ENCODE measurements around the gene TRAPPC2B. TPM values are rescaled to one million over a fixed set of nuclear protein-coding genes. Genes with fewer than 3 reads are reported as not detected.

The TRAPPC2B gene
- total and polyA plus RNA-seq, 2 of the 13 experiments (the other 11 are each of a cell fraction or from before 2014, with no cell fraction given): 13.3 to 17.7 TPM

- TF ChIP-seq ZNF770 (CRISPR knock-in tag; IDR thresholded peaks at IDR 0.05) (no peak), BORCS8-MEF2B (CRISPR knock-in tag; IDR thresholded peaks at IDR 0.05) (peak; percentile 30; the same call in 1 of the 2 replicates), SATB2 (CRISPR knock-in tag; IDR thresholded peaks at IDR 0.05) (no peak), YEATS4 (CRISPR knock-in tag; IDR thresholded peaks at IDR 0.05; ENCODE audit: borderline replicate concordance) (peak; percentile 47; the same call in 1 of the 2 replicates), ZBTB26 (CRISPR knock-in tag; IDR thresholded peaks at IDR 0.05; ENCODE audit: borderline replicate concordance) (0 out of 2 replicates have a peak, but pooled peaks have one; percentile 18), ZNF17 (CRISPR knock-in tag; IDR thresholded peaks at IDR 0.05) (no peak), TFE3 (CRISPR knock-in tag; IDR thresholded peaks at IDR 0.05) (no peak; the same call in 1 of the 2 replicates), KDM3A (CRISPR knock-in tag; IDR thresholded peaks at IDR 0.05; ENCODE audit: low read depth) (no peak), TEF (CRISPR knock-in tag; IDR thresholded peaks at IDR 0.05) (no peak), KLF11 (CRISPR knock-in tag; IDR thresholded peaks at IDR 0.05) (no peak), RNF219 (CRISPR knock-in tag; IDR thresholded peaks at IDR 0.05) (no peak), POGZ (CRISPR knock-in tag; IDR thresholded peaks at IDR 0.05) (peak; percentile 89), JARID2 (CRISPR knock-in tag; IDR thresholded peaks at IDR 0.05; ENCODE audit: insufficient replicate concordance) (no peak)
Measured at GRCh38 chr19:57320180-57321084, 42.9 kb upstream of the TRAPPC2B start, which contains the start of gene ZNF543 (continued).
